Heart left ventricle (tissue), 13 donors: Measurements from ENCODE around the gene PHACTR1.

ENCODE experiments used
- CTCF ChIP-seq, 12 donors: fragments of 200-600 bp; sonication (generic) in 4 of 12; IDR thresholded peaks; one replicate each; pipeline versions ENCODE4 v1.5.0 to v1.8.0; 2018 to 2022; ENCODE audit warnings: antibody characterized with exemption in 12 of 12, mild to moderate bottlenecking in 5 of 12
- POLR2A ChIP-seq, 2 donors: fragments of 450-650 bp; IDR thresholded peaks; one replicate each; pipeline ENCODE4 v1.6.1; 2017; ENCODE audit warnings: antibody characterized with exemption in 2 of 2, mild to moderate bottlenecking in 2 of 2, moderate library complexity in 2 of 2
- donor health status: ischemic (EF 13 %, LVEDD 7.1; RV severe dilation, severe dysfunction).
- donor health status: DM: no; HTN: yes; CAD: no.
- donor health status: DM: no; HTN: no; CAD: no.
- donor health status: ischemic (EF 25% LVEDD 6.9; RV normal size, moderate dysfunction).
- donor health status: ischemic (EF 25% LVEDD 5.7; RV mildly dilated, moderate dysfunction).
- donor health status: ischemic (EF 35%, LVEDD 5.7; RV mildly dilated, moderate dysfunction).
- donor health status: nonischemic (EF 11% LVEDD 7.7; RV severe dilation, severe dysfunction).
- donor health status: DM: yes; HTN: yes; CAD: no.
- donor health status: PGD.
- donor health status: ischemic (EF 29% LVEDD 5.4; RV normal size, mild dysfunction).
- donor health status: nonischemic (EF 23%, LVEDD 6.1; RV moderate dilation, normal function).

- TF ChIP-seq CTCF (IDR thresholded peaks at IDR 0.05) (no peak), POLR2A (IDR thresholded peaks at IDR 0.05) (no peak)
These were observed 543.6 kb downstream of the PHACTR1 start for GRCh38 chr6:13260101-13260598.
